Nephron (organoid): ENCODE data around the gene CD34.
A peak's percentile ranks its signal among the peaks of the same experiment; 100 is the strongest.

Source experiments
- H3K27ac Mint-ChIP-seq, 3 experiments: 2 replicates each; pipeline ENCODE4 v1.8.0; 2020; ENCODE audit warnings: mixed read lengths in 3 of 3, mild to moderate bottlenecking in 2 of 3, moderate library complexity in 1 of 3
- H3K27me3 Mint-ChIP-seq: 2 replicates; pipeline ENCODE4 v1.8.0; 2021; ENCODE audit warnings: low read depth, mild to moderate bottlenecking, moderate library complexity, mixed read lengths
- H3K36me3 Mint-ChIP-seq: 2 replicates; pipeline ENCODE4 v1.8.0; 2020; ENCODE audit warnings: low read depth, mixed read lengths
- H3K4me1 Mint-ChIP-seq: 2 replicates; pipeline ENCODE4 v1.8.0; 2020; ENCODE audit warnings: mixed read lengths
- H3K4me3 Mint-ChIP-seq, 3 experiments: 2 replicates each; pipeline ENCODE4 v1.8.0; 2020; ENCODE audit warnings: mild to moderate bottlenecking in 3 of 3, mixed read lengths in 3 of 3, moderate library complexity in 2 of 3
- H3K9me3 Mint-ChIP-seq: 2 replicates; pipeline ENCODE4 v1.8.0; 2020; ENCODE audit warnings: mixed read lengths
- TF ChIP-seq, protein P1 (sequence below), 3 experiments: fragments of 200-600 bp; sonication (generic); IDR thresholded peaks; one replicate each; pipeline ENCODE4 v1.5.0; 2021; ENCODE audit warnings: antibody characterized with exemption in 3 of 3; ENCODE audit not compliant: unreplicated experiment in 3 of 3

Gene CD34

DNA sequence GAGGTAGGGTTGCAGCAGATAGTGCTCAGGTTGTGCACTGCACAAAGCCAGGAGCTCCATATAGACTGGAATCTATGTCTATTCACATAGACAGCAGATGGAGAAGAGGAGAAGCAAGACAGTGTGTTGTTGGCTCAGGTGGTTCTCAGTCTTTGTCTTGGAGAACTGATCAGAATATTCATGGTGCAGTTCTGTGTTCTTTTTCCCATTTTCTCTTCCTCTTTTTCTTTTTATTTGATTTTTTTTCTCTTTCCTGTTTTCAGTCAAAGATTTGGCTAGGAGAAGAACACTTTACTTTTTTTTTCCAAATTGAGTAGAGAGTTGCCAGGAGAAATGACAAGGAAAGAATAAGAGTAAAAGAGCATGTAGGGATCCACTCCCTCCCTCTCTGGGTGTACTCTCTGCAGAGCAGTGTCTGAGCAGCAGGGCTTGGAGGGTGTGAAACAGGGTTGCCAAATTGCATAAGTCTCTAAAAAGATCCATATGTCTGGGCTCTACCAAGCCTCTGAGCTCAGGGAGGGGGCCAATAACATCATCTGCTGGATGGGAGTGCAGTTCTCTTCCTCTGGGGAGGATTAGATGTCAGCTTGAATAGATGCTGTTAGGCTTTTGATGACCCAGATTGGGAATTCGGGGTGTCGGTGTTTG lies 8.7 kb upstream of the CD34 start:
- Mint-ChIP-seq H3K4me3 (peak overlapping the region in 1 of 3 experiments; percentile 57), H3K27ac (peak overlapping the region in 2 of 3 experiments; percentile 77 to 91), H3K36me3 (no peaks in the 10 kb centered on the region), H3K27me3 (peaks cover 5% of the 10 kb centered on the region), H3K4me1 (peaks cover 65% of the 10 kb centered on the region), H3K9me3 (no peaks in the 10 kb centered on the region)
- TF ChIP-seq, protein P1, sequence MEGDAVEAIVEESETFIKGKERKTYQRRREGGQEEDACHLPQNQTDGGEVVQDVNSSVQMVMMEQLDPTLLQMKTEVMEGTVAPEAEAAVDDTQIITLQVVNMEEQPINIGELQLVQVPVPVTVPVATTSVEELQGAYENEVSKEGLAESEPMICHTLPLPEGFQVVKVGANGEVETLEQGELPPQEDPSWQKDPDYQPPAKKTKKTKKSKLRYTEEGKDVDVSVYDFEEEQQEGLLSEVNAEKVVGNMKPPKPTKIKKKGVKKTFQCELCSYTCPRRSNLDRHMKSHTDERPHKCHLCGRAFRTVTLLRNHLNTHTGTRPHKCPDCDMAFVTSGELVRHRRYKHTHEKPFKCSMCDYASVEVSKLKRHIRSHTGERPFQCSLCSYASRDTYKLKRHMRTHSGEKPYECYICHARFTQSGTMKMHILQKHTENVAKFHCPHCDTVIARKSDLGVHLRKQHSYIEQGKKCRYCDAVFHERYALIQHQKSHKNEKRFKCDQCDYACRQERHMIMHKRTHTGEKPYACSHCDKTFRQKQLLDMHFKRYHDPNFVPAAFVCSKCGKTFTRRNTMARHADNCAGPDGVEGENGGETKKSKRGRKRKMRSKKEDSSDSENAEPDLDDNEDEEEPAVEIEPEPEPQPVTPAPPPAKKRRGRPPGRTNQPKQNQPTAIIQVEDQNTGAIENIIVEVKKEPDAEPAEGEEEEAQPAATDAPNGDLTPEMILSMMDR (IDR thresholded peaks at IDR 0.05; ENCODE audit: unreplicated experiment in 3 of 3): no peak

DNA sequence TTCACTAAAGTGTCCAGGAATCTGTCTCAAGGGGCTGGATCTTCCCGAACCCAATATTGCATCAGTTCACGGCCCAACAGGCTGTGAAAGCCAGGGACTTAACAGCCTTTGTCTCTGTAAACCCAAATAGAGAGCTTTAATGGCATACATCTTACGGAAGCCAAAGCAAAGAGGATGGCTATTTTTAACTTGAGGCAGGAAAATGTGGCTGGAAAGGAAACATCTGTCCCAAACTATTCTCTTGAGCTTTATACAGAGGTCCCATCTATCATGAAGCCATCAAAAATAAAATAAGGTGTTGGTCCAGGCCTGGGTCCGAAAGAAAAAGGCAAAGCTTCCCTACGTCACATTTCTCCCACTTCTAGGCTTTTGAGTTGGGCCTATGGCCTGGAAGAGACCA lies 7.7 kb upstream of the CD34 start:
- Mint-ChIP-seq H3K27ac (peak overlapping the region in 2 of 3 experiments; percentile 46 to 91), H3K9me3 (no peaks in the 10 kb centered on the region), H3K4me3 (no peak overlapping the region), H3K36me3 (no peaks in the 10 kb centered on the region), H3K4me1 (peaks cover 56% of the 10 kb centered on the region), H3K27me3 (peaks cover 5% of the 10 kb centered on the region)
- TF ChIP-seq, protein P1 (IDR thresholded peaks at IDR 0.05; ENCODE audit: unreplicated experiment in 3 of 3): no peak

DNA sequence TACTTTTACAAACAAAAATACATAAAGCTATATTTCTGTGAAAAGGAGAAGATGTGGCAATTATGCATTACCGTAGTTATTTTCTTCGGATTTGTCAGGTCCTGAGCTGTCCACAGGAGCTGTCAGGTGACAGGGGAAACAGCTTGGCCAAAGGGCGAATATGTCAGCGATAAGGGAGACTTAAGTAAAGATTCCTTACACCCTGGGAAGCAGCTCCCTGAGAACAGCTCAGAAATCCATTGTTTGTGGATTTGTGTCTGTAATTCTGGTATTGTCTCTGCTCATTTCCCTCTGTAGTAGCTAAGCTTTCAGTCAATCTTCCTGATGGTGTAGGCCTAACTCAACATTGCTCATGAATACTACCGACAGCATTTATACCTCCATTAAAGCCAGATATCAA lies 7.1 kb upstream of the CD34 start:
- Mint-ChIP-seq H3K4me3 (no peak overlapping the region), H3K4me1 (peaks cover 51% of the 10 kb centered on the region), H3K27ac (peak overlapping the region in 2 of 3 experiments; percentile 46 to 91), H3K36me3 (no peaks in the 10 kb centered on the region), H3K9me3 (no peaks in the 10 kb centered on the region), H3K27me3 (peaks cover 10% of the 10 kb centered on the region)
- TF ChIP-seq, protein P1 (IDR thresholded peaks at IDR 0.05; ENCODE audit: unreplicated experiment in 3 of 3): no peak

DNA sequence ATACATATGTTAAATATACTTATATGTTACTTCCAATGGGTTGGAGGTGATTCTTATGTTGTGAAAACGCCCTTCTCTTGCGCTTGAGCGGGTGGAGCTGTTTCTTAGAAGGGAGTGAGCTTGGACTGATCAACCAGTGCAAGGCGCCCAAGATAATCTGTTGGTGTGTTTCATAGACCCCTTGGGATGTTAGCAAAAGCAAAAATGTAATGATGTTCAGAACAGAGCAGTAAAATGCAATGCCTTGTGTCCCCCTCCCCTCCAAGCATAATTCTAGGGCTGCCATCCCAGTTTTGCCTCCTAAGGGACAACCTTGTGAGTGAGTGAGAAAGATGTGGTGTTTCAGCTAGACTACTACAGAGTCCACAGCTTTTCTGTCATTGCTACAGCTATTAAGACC lies 6.2 kb upstream of the CD34 start:
- peaks cover 41% of the 10 kb centered on the region for H3K4me1 Mint-ChIP-seq
- peaks cover 19% of the 10 kb centered on the region for H3K27me3 Mint-ChIP-seq
- H3K4me3 Mint-ChIP-seq: no peak overlapping the region
- no peaks in the 10 kb centered on the region for H3K9me3 Mint-ChIP-seq
- TF ChIP-seq, protein P1 (IDR thresholded peaks at IDR 0.05; ENCODE audit: unreplicated experiment in 3 of 3): no peak
- H3K36me3 Mint-ChIP-seq: no peaks in the 10 kb centered on the region
- no peak overlapping the region for H3K27ac Mint-ChIP-seq

DNA sequence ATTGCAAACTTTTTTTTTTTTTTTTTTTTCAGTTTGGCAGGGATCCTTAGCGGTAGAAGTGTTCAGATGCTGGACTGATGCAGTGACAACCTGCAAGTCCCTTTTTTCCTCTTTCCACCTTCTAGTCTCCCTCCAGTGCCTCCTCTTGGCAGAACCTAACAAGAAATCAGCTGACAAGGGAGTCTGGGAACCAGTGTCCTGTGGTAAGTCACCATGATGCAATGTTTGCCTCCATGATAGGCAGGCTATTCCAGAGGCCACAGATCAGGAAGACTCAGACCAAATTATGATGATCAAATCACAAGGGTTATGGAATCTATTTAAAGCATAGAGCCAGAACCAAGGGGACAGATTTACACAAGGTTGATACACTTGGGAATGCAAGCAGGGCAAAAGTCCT lies 3.0 kb upstream of the CD34 start:
- H3K36me3 Mint-ChIP-seq: no peaks in the 10 kb centered on the region

More for the DNA sequence above, 3.0 kb upstream of the CD34 start:
- H3K27me3 Mint-ChIP-seq: peaks cover 46% of the 10 kb centered on the region
- H3K9me3 Mint-ChIP-seq: no peaks in the 10 kb centered on the region
- H3K27ac Mint-ChIP-seq: no peak overlapping the region
- TF ChIP-seq, protein P1 (IDR thresholded peaks at IDR 0.05; ENCODE audit: unreplicated experiment in 3 of 3): no peak
- peaks cover 42% of the 10 kb centered on the region for H3K4me1 Mint-ChIP-seq
- H3K4me3 Mint-ChIP-seq: no peak overlapping the region
